HG03378 (cell line): ENCODE data around the gene SLC35B2.
A peak's percentile ranks its signal among the peaks of the same experiment; 100 is the strongest.
"Not testable (repeated sequence)": the region's sequence is repeated elsewhere in the genome, so short reads cannot be mapped to it uniquely, and the experiment has no call there.

Experiments
- ATAC-seq: cut with Tn5 transposase; IDR thresholded peaks from one replicate; pipeline ENCODE4 v1.9.1; 2021; ENCODE audit warnings: mild to moderate bottlenecking, moderate library complexity; ENCODE audit not compliant: unreplicated experiment

Gene SLC35B2

DNA sequence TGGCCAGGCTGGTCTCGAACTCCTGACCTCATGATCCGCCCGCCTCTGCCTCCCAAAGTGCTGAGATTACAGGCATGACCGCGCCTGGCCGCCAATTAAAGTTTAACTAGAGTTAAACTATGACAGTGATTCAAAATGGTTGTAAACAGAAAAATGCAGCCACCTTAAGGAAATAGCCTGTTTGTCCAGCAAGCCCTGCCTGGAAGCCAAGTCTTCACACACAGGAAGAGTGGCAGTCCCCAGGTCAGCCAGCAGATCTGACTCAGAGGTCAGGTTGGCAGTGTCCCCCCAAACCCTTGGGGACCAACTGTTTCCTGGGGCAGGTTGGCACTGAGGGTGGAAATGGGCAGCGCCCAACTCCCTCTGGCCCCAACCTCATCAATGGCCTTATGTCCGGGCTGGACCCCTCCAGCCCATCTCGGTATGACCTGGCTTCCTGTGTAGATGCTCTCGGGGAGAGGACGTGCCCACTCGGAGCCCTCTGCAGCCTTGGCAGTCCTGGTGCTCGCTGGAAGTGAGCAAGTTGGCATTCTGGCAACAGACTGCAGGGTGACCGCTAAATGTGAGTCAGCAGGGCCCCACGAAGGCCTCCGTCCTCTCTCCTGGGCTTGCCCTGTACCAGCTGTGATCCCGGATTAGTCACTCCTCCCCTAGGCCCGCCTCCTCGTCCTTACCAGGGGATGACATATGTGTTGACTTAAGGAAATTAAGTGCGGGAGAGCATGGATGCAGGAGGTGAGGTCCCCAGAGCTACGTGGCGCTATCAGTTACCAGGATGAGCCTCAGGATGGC, 20.1 kb downstream of the SLC35B2 start:
- peak; percentile 52 for ATAC-seq

GRCh38 chr6:44235891-44236516, 21.3 kb downstream of the SLC35B2 start:
- no peak for ATAC-seq

DNA sequence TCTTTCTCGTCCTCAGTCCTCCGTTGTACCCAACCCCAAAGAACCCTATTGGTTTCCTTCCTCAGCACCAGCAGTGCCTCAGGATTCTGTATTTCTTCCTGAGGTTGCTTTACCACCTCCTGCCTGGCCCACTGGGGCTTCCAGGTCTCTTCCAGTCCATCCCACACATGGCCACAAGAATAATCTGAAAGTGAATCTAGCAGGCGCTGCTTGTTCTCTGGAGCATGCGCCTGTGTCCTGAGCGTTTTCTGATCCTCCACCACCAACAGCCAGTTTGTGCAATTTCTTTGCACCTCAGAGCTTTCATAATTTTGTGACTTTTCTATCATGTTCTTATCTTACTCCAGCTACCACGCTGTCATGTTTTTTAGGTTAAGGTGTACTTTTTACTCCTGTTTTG, 22.1 kb downstream of the SLC35B2 start:
- ATAC-seq, result no peak

GRCh38 chr6:44234101-44235025, 23.0 kb downstream of the SLC35B2 start:
- ATAC-seq, result no peak

GRCh38 chr6:44233567-44234100, 23.7 kb downstream of the SLC35B2 start:
- ATAC-seq, result no peak

GRCh38 chr6:44232676-44233566, 24.4 kb downstream of the SLC35B2 start:
- no peak for ATAC-seq

DNA sequence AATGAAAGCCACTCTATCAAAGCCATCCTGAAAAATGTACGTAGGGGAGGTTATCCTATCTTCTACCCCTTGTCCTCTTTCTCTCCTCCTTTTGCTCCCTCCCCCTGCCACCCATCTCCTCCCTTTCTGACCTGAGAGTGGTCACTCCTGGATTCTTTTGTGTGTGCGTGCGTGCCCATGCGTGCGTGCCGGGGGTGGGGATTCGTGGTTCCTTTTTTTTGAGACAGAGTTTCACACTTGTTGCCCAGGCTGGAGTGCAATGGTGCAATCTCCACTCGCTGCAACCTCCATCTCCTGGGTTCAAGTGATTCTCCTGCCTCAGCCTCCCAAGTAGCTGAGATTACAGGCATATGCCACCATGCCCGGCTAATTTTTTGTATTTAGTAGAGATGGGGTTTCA, 25.9 kb downstream of the SLC35B2 start:
- not testable (repeated sequence) for ATAC-seq

GRCh38 chr6:44230034-44230675, 27.2 kb downstream of the SLC35B2 start:
- no peak for ATAC-seq

- no peak for ATAC-seq
These were observed 27.8 kb downstream of the SLC35B2 start for GRCh38 chr6:44229376-44230033.

GRCh38 chr6:44228836-44229235, 28.5 kb downstream of the SLC35B2 start:
- ATAC-seq, result no peak

GRCh38 chr6:44228433-44228832, 28.9 kb downstream of the SLC35B2 start:
- no peak for ATAC-seq

- ATAC-seq, result no peak
These were observed 29.3 kb downstream of the SLC35B2 start for GRCh38 chr6:44228031-44228430.

DNA sequence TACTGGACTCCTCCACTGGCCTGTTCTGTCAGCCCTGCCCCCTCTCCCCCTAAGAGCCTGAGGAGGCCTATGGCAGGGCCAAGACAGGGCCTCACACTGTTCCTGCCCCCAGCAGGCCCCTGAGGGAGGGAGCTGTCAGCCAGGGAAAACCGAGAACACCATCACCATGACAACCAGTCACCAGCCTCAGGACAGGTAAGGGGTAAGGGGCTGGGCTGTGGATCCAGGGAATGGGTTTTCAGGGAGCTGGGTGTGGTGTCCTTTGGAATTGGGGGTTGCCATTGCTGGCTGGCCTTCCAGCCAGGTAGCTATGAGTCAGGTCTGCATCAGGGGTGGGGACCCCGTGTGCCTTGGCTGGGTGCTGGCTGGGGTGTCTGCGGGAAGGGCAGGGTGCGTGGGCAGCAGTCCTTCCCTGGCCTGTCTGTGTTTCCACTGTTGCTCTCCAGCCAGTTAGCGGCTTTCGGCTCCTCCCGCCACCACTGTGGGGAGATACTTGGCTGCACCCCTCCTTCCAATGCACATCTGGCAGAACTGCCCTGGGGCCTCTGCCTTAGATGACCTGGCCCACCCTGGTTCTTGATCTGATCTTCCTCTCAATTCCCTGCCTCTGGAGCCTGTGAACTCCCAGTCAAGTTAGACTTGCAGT, 30.1 kb downstream of the SLC35B2 start:
- no peak for ATAC-seq

DNA sequence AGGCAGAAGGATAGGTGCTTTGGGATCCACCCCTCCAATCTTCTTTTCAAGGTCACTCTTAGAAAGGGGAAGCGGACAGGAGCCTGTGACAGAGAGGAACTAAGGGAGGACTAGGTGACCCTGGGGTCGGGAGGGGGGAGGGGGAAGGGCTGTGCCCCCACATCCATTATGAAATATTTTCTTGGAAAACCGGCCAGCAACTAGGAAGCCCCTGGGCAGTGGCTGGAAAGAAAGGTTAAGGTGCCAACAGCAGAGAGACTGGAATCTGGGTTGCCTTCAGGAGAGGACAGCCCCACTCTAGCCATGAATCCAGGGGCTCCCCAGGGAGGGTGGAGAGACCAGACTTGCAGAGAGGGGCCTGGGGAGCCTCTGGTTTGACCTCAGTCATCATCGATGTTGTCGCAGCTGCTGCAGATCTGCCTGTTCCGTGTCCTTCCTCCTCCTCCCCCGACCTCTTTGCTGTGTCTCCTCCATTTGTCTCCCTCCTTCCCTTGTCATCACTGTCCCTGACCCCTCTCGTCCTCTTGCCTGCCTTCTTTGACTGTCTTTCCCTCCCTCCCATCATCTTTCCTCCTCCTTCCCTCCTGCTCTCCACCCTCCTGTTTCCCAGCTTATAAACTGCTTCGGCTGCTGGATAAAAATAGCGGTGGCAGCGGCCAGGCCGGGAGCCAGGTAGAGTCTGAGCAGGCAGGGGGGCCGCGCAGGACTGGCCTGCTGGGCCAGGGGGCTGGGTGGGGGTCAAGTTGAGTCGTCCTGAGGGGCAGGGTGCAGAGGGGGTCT, 30.8 kb downstream of the SLC35B2 start:
- no peak for ATAC-seq

DNA sequence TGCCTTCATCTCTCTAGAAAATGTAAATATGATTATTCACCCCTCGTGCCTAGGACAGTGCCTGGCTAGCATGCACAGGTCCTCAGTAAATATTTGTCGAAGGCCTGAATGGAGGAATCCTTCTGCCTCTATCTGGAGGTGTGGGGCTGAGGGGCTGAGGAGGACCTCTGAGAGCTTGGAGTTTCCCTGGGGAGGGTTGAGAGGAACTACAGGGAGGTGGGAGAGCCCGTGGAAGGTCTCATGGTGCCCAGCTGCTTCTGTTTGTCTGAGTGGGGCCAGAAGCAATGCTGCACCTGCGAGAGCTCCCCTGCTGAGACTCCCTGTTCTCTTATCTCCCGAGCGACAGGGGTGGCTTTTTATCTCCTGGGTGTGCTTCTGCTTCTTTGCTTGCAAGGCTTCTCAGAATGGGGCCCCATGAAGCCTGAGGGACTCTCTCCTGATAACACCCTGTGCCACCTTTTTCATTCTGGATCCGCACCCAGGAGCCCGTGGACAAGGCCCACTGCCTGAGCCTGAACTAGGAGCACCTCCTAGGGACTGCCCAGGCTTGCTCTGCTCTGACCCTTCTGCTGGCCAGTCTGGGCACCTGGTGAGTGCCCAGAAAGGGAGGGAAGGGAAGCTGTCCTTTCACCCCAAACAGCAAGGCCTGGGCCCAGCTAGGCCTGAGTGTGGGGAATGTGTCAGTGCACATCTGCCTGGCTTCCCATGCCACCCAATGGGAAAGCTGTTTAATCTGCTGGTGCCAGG, 31.6 kb downstream of the SLC35B2 start:
- ATAC-seq, result no peak

DNA sequence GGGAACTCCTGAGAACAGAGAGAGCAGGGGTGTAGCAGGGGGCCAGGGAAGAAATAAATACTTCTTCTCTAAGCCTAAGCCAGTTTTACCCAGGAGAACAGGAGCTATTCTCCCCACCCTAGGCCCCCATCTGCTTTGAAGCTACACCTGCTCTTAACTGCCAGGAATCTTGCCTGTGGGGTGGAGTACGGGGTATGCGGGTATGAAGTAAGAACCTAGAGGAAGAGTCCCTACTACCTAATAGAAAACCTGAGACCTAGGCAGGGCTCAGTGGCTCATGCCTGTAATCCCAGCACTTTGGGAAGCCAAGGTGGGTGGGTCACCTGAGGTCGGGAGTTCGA, 32.4 kb downstream of the SLC35B2 start:
- no peak for ATAC-seq
